Esophagus mucosa (tissue), 1 donor: Measurements from ENCODE around the gene SMURF1. TPM values are rescaled to one million over a fixed set of nuclear protein-coding genes. Genes with fewer than 3 reads are reported as not detected.

Experiments used
- ATAC-seq: fragments of 200-7000 bp; cut with Tn5 transposase; one replicate; pipeline ENCODE4 v1.9.1; 2020
- total RNA-seq: library from RNA; stranded (reverse); gene quantifications from one replicate; pipeline ENCODE4 v1.2.4, GENCODE V29; 2023
- donor health status: DM: yes; HTN: yes; CAD: no.

The SMURF1 gene
- total RNA-seq, 1 donor from 2014 or later: 27.4 TPM

- ATAC-seq: no peak
Observed at GRCh38 chr7:98984126-98984525, 159.8 kb downstream of the SMURF1 start.

- no peak for ATAC-seq
Observed at GRCh38 chr7:98982686-98983085, 161.2 kb downstream of the SMURF1 start.

GRCh38 chr7:98981701-98982100 is 162.2 kb downstream of the SMURF1 start:
- ATAC-seq: no peak

DNA sequence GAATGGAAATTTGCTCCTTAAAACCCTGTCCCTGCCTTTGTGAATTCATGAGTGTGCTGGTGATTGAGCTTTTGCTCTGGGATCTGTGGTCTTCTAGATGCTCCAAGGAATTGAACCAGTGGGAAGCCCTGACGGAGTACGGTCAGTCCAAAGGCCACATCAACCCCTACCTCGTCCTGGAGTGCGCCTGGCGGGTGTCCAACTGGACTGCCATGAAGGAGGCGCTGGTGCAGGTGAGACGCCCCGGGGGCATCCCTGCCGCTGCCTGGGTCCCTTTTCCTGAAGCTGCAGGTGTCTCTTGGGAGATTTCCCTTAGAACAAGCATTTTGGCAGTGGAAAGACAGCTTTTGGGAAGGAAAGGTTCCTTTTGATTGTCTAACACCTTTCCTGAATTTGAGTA is 165.2 kb downstream of the SMURF1 start:
- ATAC-seq: no peak

Other genes with a start within 250 kb of the SMURF1 start
- 0.72 TPM for gene KPNA7, start 64.0 kb upstream of the SMURF1 start, total RNA-seq
- gene MYH16, start 128.7 kb upstream of the SMURF1 start, total RNA-seq: not detected
- 182 TPM for gene ARPC1A, start 181.8 kb upstream of the SMURF1 start, total RNA-seq
- gene ARPC1B, start 230.6 kb upstream of the SMURF1 start, total RNA-seq: 53.0 TPM